ENCODE measurements around the gene MACROD2. TPM values are rescaled to one million over a fixed set of nuclear protein-coding genes. Genes with fewer than 3 reads are reported as not detected.

The MACROD2 gene
- total RNA-seq, 1 experiment from 2014 or later = 3.7 TPM

GRCh38 chr20:15239542-15240206 is 1244.4 kb downstream of the MACROD2 start (continued):
- TF ChIP-seq ATF3 (IDR thresholded peaks at IDR 0.05) = no peak

- DNase-seq (ENCODE audit: low read depth, low spot score) = no peak
- H4K20me1 ChIP-seq (ENCODE audit: insufficient read depth) = no peaks in the 10 kb centered on the region
- POLR2A ChIA-PET = no interaction called here
- ATAC-seq = no peak
- no peaks in the 10 kb centered on the region for H3K27me3 ChIP-seq (ENCODE audit: insufficient read depth, low read length)
- no peak overlapping the region for H3K4me3 ChIP-seq (replicated peaks in 1 of 2; ENCODE audit: low read depth in 1 of 2, low read length in 2 of 2)
- H3K36me3 ChIP-seq (ENCODE audit: control insufficient read depth in 1 of 2, insufficient read depth in 2 of 2, low read length in 2 of 2) = no peaks in the 10 kb centered on the region
- RAD21 ChIA-PET (ENCODE audit: low non-redundant PET in 1 of 2, low total read pairs in 2 of 2, uncharacterized antibody in 2 of 2, unreplicated experiment in 2 of 2) = no interaction called here
- H3K9ac ChIP-seq (ENCODE audit: low read length) = no peak overlapping the region
- TF ChIP-seq TCF7L2 (IDR thresholded peaks at IDR 0.05; ENCODE audit: borderline replicate concordance, extremely low read depth, insufficient read depth, insufficient read length) (no peak), EGR1 (IDR thresholded peaks at IDR 0.05; ENCODE audit: low read depth) (no peak), SRF (IDR thresholded peaks at IDR 0.05; ENCODE audit: low read depth) (no peak), MAX (IDR thresholded peaks at IDR 0.05) (no peak), ZFX (IDR thresholded peaks at IDR 0.05) (no peak), REST (IDR thresholded peaks at IDR 0.05; ENCODE audit: low read depth) (no peak)
- no peaks in the 10 kb centered on the region for H3K9me2 ChIP-seq (ENCODE audit: insufficient read depth)
- CTCF ChIA-PET = no interaction called here
- no peak overlapping the region for H3K4me2 ChIP-seq (ENCODE audit: low read length)
- H3K79me2 ChIP-seq (ENCODE audit: insufficient read depth, low read length) = no peaks in the 10 kb centered on the region
- no peak overlapping the region for H3K27ac ChIP-seq (ENCODE audit: low read depth, low read length)
- intact Hi-C loops (cut with micrococcal nuclease) = no loop called here
- H3K4me1 ChIP-seq (ENCODE audit: control insufficient read depth in 1 of 2, insufficient read depth in 2 of 2, low read length in 2 of 2) = no peaks in the 10 kb centered on the region
- no TSS peak for BruUV-seq (replicated peaks)
- H2AFZ ChIP-seq (ENCODE audit: low read depth, low read length, poor library complexity, severe bottlenecking) = no peak overlapping the region
- H3K9me3 ChIP-seq (ENCODE audit: control insufficient read depth in 1 of 2, insufficient read depth in 1 of 2, low read depth in 1 of 2, low read length in 2 of 2) = no peaks in the 10 kb centered on the region; a peak in 1 of 4 replicates
Measured at GRCh38 chr20:15240801-15241200, 1245.5 kb downstream of the MACROD2 start.

Data from HCT116 (cell line).